GM18498 (cell line): ENCODE results near the gene SMLR1.
A peak's percentile ranks its signal among the peaks of the same experiment; 100 is the strongest.

Experiments used
- ATAC-seq: cut with Tn5 transposase; IDR thresholded peaks from one replicate; pipeline ENCODE4 v1.9.1; 2021; ENCODE audit warnings: mild to moderate bottlenecking, moderate library complexity; ENCODE audit not compliant: unreplicated experiment

The SMLR1 gene

DNA sequence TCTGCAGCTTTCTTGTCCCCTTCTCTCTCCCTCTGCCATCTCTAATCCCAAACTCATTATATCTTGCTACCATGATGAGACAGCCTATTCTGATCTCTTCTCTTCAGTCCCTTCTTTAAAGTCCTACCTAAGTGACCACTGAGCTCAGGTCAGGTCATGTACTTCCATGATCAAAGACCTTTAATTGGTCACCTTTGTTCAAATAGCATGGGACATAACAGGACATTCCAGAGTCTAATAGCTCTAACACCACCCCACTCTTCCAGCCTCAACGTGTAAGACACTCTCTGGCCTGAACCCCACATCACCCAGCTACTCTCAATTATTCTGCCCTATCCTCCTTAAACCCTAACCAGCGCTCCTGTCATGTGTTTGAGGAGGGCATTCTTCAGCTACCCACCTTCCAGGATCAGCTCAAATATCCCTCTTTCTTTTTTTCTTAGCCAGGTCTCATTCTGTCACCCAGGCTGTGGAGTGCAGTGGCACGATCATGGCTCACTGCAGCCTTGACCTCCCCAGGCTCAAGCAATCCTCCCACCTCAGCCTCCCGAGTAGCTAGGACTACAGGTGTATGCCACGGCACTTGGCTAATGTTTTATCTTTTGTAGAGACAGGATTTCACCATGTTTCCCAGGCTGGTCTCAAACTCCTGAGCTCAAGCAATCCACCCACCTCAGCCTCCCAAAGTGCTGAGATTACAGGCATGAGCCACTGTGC is 2.1 kb upstream of the SMLR1 start:
- ATAC-seq: no peak

DNA sequence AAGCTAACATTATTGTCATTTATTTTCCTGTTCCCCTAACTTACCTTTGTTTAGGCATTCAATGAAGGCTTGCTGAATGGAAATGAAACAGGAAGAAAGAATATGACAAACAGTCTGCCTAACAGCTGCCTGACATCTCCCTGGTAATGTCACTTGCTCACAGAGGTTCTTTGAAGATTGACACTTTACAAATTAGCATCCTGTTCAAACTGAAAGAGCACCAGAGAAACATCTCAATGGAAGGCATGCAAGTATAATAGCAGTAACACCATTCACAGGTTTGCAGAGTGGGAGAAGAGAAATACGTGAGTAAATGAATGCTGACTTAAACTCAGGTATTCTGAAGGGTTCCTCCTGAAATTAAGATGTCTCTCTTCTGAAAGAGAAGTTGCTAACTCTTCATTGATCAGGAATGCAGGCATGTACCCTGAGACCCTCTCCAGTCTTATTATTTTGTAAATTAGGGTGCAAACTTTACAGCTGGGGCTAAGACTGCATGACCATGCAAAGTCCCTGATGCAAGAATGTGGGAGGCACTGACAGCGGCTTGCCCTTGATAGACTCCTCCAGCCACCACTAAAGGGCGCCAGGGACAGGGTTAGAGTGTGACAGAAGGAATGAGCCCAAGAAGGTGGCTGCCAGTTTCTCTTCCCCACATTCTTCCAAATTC is 1.3 kb upstream of the SMLR1 start:
- ATAC-seq: no peak

DNA sequence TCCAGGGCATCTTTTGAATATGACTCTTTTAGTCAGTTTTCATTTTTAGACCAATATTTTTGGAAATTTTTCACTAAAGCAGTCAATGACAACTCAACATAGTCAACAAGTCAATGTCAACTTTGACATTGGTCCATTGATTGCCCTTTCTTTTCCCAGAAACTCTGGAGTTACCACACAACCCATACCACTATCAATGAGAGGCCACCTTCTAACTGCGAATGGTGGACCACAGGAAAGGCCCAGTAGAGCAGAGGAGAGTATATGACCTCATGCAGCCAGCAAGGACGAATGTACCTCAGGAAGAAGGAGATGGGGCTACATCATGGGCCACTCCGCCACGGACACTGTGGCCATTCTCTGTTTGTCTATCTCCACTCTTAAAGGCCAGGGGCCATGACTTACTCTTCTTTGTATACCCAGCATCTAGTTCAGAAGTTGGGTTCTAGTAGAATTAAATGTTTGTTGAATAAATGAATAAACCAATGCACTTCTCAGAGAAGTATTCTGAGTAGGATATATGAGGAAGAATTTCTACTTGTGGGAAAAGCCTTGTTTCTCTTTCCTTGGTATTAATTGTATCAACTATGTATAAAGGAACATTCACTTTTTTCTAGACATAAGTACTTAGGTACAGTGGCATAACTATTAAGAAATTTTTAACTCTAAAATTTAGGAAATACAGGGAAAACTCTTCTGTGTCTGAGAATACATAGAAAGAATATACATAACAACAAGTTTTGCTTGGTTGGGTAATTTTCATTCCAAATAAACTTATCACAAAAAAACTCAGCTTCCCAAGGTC is 562 bp upstream of the SMLR1 start:
- no peak for ATAC-seq

DNA sequence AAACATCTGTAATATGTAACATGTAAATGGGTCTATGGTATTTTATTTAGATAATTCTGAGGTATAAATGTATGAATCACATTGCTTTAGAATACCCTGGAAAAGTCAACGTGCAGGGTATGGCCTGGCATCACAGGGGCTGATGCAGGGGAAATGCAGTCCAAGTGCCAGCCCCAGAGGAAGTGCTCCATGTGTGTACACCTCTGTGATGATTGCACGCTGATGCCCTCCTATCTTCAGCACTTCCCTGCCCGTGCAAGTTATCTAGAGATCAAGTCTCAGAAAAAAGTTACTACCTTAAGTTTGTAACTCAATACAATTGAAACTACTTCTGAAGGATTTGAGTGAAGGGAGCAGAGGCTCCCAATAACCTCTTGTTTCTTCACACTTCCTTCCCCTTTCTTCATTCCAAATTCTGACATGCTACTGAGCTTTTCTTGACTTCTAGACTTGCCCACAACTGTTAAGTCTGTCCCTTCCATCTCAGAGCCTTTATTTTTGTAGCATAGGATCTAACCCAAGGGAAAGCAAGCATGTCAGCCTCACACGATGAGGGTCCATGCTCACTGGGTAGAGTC is 2.2 kb downstream of the SMLR1 start:
- ATAC-seq: no peak

DNA sequence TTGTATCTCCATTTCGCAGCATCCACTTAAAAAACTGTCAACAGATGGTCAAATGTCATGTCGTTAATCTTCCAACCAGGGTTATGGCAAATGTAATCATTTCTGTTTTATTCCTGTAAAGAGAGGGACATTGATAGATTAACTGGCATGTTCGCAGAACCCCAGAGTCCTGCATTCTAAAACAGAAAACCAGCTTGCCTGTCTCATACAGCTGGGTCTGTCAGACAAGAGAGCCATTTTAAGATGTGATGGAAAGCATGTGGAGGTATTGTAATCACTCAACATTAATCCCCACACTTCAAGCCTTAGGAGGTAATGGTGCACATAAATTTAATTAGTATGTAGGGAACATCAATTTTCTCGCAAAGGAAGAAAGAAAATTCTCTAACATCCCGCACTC is 4.4 kb downstream of the SMLR1 start:
- ATAC-seq: no peak

DNA sequence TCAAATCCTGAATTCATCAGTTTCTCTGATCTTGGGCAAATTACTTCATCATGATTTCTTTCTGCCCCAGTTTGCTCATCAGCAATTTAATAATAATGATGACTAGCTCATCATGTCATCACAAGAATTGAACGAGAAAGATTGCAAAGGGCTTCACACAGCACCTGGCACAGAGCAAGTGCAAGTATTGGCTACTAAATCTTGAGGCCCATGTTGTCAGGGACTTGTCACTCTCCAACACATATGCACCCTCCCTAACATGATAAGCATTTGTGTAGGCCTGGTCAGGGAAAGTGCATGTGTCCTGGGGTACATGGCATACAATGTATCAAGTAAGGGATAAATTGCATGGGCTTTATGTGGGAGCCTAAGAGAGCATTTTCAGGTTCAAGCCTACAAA is 6.4 kb downstream of the SMLR1 start:
- no peak for ATAC-seq

DNA sequence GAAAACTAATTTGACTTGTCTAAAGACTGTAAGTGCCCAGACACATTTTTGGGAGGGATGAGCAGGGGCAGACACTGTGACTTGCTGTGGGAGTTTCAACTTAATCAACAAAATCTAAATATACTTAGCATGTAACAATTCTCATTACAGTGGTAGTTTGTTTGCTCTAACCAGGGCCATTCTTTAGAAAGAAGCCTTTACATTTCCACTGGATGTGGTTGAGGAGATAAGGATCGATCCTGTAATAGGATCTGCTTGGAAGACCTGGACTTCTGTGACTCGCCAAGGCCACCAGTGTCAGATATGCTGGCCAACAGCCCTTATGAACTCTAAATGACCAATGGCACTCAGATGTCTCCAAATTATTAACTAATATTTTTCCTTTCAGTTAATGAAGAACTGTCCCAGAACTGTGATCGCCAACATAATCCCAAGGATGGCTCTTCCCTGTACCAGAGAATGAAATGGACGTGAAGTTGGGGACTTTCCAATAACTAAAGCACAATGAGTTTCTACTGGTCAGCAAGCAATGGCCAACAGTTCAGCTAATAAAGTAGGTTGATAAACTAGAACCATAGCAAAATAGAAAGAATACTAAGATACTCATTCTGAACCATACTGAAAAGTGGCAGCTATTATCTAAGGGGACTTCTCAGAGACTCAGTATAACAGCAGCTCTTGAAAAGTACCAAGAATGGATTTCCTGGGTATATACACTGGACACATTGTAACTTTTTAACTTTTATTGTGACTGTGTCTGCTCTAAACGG is 7.5 kb downstream of the SMLR1 start:
- ATAC-seq: no peak

DNA sequence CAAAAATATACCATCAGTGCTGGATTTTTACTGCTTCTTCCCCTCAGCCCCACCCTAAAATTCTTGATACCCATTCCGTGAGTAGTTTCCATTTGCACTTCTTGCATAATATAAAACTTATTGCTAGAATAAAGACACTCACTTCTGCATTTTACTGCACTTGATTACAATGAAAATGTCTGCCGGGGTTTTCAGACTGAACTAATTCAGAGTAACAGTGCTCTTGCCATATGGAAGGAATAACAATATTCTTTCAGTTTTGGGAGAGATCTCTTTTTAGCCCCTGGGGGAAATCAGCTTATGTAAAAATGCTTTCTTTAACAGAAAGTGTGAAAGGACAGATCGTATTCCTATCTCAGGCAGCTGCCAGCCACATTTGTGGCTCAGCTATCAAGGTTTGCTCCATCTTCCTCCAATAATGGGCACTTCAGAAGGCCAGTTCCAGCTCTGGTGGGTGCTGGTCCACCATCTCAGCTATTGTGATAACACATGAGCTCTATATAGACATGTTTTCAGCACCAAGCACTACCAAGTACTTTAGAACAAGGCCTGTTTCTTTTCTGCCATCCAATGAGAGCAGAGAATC is 8.9 kb downstream of the SMLR1 start:
- ATAC-seq: no peak

DNA sequence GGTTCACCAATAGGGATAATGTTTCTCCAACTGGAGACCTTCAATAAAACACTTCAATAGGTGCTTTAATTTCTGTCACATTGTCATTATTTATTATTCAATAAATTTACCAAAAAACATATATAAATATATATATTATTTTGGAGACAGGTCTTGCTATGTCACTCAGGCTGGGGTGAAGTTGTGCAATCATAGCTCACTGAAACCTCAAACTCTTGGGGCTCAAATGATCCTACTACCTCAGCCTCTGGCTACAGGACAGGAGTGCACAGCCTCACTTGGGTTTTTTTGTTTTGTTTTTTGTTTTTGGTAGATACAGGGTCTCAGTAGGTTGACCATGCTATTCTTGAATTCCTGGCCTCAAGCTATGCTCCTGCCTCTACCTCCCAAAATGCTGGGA is 9.9 kb downstream of the SMLR1 start:
- ATAC-seq: no peak

DNA sequence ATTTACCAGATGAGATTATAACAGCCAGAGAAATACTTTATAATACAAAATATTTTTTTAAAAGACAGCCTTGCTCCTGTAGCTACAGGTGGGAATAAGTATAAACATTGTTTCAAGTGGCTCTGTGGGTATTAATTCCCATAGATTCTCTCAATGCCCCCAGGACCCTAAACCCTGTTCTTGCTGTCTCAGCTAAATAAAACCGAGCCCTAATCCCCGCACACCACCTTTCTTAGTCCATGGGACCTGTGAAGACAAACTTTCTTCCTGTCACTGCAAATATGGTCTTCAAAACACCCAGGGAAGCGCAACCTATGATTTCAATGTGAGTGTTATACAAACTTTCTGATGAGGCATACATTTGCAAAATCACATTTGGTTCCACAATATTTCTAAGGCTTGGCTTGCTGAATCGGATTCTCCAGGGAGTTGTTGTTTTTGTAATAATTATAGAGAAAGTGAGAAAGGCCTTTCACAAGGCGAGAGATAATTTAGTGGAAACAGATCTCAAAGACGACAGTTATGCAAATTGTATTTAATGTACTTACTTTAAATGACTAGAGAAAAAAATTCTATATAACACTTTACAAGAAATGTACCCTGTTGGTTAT is 11.1 kb downstream of the SMLR1 start:
- no peak for ATAC-seq

DNA sequence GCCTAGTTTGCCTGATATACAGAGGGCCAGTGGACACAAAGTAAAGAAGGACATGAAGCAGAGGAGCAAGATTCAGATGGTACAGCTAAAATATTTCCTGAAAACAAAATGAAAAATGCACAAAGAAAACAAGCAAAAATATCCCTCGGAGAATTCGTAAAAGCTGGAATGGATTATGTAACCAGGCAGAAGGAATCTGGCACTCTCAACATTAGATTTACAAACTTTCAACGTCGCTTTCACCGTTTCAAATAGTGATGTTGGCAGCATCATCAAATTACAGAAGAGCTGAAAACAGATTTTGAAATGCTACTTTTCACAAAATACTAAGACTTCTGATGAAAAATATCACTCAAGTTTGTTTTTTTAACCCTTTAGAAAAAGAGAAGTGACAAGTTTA is 11.7 kb downstream of the SMLR1 start:
- no peak for ATAC-seq

DNA sequence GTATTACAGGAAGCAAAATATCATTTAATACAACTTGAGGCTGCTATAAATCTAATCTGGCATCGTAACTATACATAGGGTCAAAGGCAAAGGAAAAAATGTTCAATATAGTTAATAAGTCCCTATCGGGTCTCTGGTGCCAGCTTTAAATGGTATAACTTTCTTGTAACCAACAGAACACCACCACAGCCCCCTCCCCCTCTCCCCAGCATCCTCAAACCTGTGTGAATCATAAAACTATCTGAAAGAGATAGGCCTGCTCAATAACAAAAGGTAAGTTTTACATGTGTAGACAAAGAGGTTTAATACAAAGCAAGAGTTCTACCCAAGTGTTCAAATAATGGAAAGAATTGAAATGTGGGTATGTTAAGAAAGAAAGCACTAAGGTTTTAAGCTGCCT is 12.2 kb downstream of the SMLR1 start:
- no peak for ATAC-seq

DNA sequence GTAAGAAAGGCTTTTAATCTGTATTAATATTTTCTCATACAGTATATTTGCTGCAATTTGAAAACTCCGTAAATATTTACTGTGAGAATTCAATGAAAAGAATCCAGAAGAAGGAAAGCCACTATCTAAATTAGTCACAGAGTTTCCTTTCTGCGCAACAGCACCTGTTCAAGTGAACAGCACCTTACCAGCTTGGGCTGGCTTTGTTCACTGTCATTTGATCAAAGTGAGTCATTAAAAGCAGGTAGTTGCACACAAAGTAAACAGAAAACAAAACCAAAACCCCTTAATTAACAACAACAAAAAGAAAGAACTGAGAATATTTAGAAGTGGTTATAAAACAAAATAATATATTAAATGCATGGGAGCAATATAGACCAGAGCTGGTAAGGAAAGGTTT is 12.8 kb downstream of the SMLR1 start:
- ATAC-seq: no peak

DNA sequence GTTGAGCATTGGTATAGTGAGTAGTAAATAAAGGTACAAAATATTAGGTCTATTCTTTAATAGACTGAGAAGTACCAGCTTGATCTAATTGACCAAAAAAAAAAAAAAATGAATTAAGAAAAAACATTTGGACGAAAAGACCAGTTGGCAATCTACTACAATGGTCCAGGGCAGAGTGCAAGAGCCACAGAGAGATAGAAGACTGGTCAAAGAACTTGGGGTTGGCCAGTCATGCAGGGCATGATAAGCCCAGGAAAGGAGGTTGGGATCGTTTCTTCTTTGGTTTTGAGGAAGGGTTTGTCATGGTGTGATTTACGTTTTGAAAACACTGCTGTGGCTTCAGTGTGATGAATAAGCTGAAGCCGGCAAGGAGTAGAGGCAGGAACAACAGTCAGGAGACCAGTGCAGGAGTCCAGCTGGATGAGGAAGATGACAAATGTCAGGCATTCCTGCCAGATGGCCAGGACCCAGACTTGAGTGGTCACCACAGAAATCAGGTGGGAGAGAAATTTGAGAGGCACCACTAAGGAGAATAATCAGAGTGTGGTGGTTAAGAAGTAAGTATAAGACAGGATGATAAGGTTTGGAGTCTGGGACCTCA is 14.0 kb downstream of the SMLR1 start:
- no peak for ATAC-seq

DNA sequence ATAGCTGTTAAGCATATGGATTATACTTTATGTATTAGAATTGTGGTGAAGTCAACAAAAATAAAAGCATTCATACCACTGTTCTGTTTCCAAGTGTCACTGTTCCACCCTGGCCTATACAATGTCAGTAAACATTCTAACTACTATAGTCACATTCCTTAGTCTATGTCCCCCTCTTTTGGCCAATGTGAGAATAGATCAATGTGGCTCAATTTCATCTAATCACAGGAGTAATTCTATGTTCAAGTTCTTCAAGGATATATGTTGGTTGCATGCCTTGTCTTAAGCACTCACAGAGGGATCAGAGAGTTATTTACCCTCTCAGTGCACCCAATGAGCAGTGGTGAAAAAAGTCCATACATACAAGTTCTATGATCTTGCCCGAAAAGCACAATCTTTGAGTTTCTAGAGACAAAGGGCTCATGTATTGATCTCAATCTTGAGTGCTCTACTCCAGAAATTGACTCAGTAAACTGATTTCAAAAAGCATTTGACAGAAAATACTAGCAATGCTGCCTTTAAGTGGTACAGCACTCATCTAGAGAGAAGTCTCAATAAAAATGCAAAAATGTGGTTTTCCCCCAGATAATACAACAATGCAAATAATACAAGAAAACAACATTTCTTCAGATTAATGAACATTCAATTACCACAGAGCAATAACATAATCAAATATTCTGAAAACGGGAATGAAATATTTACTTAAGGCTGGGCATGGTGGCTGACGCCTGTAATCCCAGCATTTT is 16.5 kb downstream of the SMLR1 start:
- peak; percentile 85 for ATAC-seq

DNA sequence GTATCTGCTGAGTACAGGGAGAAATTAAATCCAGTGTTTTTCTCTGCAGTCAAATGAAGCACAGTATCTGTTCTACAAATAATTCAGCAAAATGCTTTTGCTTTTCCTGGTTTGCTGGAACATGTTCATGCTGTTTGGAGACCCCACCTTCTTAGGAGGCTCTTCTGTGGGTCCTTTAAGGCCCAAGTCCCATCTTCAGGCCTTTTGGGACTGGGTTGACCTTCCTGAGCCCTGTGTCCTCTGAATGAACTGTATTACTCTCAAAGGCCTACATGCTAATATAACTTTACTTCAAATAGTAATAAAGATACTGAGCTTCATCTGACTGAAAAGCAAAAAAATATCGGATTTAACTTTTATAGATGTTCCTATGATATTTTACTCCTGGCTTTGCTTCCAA is 19.3 kb downstream of the SMLR1 start:
- no peak for ATAC-seq

DNA sequence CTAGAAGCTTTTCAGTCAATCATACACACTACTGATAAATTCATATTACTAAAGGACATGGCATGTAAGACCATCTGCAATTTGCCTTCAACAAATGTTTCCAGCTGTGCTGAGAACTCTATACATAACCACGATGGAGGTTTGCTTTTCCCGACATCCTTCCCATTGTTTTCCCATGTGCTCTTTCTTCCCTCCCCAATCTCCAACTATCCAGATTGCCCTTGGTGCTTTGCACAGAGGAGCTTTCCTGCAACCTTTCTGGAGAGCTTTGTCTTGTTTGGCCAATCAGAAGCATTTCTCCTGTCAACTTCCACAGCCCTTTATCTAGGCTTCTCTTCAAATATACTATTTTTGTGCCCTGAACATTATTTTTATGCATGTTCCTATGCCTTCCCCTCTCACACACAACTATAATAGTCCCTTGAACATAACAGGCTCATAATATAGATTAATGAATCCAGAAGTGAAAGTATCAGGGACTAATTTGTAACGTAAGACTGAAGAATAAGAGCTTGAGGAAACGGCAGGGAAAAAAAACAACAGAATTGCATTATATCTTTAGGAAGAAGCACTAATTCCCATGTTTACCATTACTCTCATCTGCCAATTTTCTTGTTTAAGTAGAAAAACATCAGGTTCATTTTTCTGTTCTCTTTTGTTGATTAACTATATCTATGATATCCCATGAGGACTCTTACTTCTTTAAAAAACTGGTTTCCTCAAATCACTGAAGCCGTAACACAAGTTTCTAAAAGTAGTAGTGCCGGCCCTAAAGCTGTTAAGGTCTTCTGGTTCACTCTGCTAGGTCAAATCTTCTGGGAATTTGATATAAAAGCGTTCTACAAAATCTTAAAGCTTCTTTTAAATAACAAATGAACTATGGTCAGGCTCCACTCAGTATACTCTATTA is 20.1 kb downstream of the SMLR1 start:
- ATAC-seq: no peak

DNA sequence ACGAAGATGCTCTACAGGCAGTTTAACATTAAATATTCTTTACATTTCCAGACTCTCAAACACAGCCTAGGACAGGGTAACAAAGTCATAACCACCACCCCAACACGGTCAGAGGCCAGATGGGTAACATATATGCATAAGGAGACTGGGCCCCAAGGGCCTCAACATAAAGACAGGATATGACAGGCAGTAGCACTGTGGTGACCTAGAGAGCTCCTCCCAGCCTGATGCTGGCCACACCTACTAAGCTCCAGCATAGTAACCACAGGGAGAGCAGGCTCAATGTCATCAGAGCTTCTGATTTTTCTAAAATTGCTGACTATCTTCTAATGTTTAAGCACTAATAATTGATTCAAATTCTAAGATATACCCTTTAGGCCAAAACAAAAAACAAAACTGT is 21.7 kb downstream of the SMLR1 start:
- peak; percentile 97 for ATAC-seq
